Measurements from ENCODE around the gene NCAN. TPM values are rescaled to one million over a fixed set of nuclear protein-coding genes. Genes with fewer than 3 reads are reported as not detected.

NCAN gene
- total RNA-seq, 1 donor from 2014 or later: not detected

GRCh38 chr19:19279062-19279612 is 67.4 kb downstream of the NCAN start:
- no peak for DNase-seq (ENCODE audit: extremely low read depth, low read depth, low spot score)

GRCh38 chr19:19279853-19280252 is 68.1 kb downstream of the NCAN start:
- DNase-seq (ENCODE audit: extremely low read depth, low read depth, low spot score): no peak

- DNase-seq (ENCODE audit: extremely low read depth, low read depth, low spot score): no peak
These were observed 68.8 kb downstream of the NCAN start for GRCh38 chr19:19280561-19280960.

- no peak for DNase-seq (ENCODE audit: extremely low read depth, low read depth, low spot score)
These were observed 73.9 kb downstream of the NCAN start for GRCh38 chr19:19285686-19286085.

- DNase-seq (ENCODE audit: extremely low read depth, low read depth, low spot score): no peak
These were observed 80.8 kb downstream of the NCAN start for GRCh38 chr19:19292607-19293006.

GRCh38 chr19:19294914-19295313 is 83.2 kb downstream of the NCAN start:
- no peak for DNase-seq (ENCODE audit: extremely low read depth, low read depth, low spot score)

- DNase-seq (ENCODE audit: extremely low read depth, low read depth, low spot score): no peak
These were observed 85.4 kb downstream of the NCAN start for GRCh38 chr19:19296953-19297689.

- no peak for DNase-seq (ENCODE audit: extremely low read depth, low read depth, low spot score)
These were observed 86.0 kb downstream of the NCAN start for GRCh38 chr19:19297759-19298158.

GRCh38 chr19:19300613-19301012 is 88.9 kb downstream of the NCAN start:
- DNase-seq (ENCODE audit: extremely low read depth, low read depth, low spot score): no peak

Other genes starting within 250 kb of the NCAN start
- 34.8 and 38.9 TPM in 2 replicates for gene SUGP2, start 178.4 kb upstream of the NCAN start, total RNA-seq
- 40.0 and 41.1 TPM in 2 replicates for gene ARMC6, start 178.4 kb upstream of the NCAN start, total RNA-seq
- gene SLC25A42, start 148.0 kb upstream of the NCAN start, total RNA-seq: 6.1 and 6.8 TPM in 2 replicates
- 22.0 and 22.6 TPM in 2 replicates for gene TMEM161A, start 73.5 kb upstream of the NCAN start, total RNA-seq
- gene MEF2B, start 41.7 kb upstream of the NCAN start, total RNA-seq: not detected in 2 replicates
- gene BORCS8, start 19.8 kb upstream of the NCAN start, total RNA-seq: 20.7 and 29.3 TPM in 2 replicates
- 89.3 and 109 TPM in 2 replicates for gene RFXANK, start 19.7 kb upstream of the NCAN start, total RNA-seq
- 3.1 and 8.5 TPM in 2 replicates for gene NR2C2AP, start 8.5 kb upstream of the NCAN start, total RNA-seq
- gene TM6SF2, start 61.3 kb downstream of the NCAN start, total RNA-seq: not detected in 2 replicates
- 43.7 and 45.8 TPM in 2 replicates for gene SUGP1, start 108.6 kb downstream of the NCAN start, total RNA-seq
- gene MAU2, start 108.9 kb downstream of the NCAN start, total RNA-seq: 34.3 and 46.0 TPM in 2 replicates
- 97.8 and 102 TPM in 2 replicates for gene GATAD2A, start 193.7 kb downstream of the NCAN start, total RNA-seq

Data from glomerular endothelial cell (primary cell).